WTC11 (cell line): ENCODE results near the gene SCYGR5. TPM values are rescaled to one million over a fixed set of nuclear protein-coding genes. Genes with fewer than 3 reads are reported as not detected.

Source experiments
- ATAC-seq: fragments of 200-7000 bp; cut with Tn5 transposase; 2 replicates; pipeline ENCODE4 v1.10.0; 2021; ENCODE audit warnings: mild to moderate bottlenecking, moderate library complexity
- CTCF ChIA-PET: fragments of 300-600 bp; sonication (Branson Sonifier 250); formaldehyde crosslinking; loops from one replicate; lab custom pipeline; 2021; ENCODE audit warnings: antibody characterized with exemption; lab: Charles Lee
- POLR2A ChIA-PET: fragments of 350-600 bp; sonication (Branson Sonifier 250); formaldehyde crosslinking; loops from one replicate; lab custom pipeline; 2021; ENCODE audit warnings: antibody characterized with exemption; lab: Charles Lee
- DNase-seq: peaks from one replicate; pipeline ENCODE4 v3.0.0; 2021; ENCODE audit warnings: low spot score
- H3K27ac Mint-ChIP-seq: 2 replicates; pipeline ENCODE4 v1.8.0; 2021; ENCODE audit warnings: mixed read lengths
- H3K27me3 Mint-ChIP-seq: 2 replicates; pipeline ENCODE4 v1.8.0; 2021; ENCODE audit warnings: low read depth, mild to moderate bottlenecking, moderate library complexity, mixed read lengths
- H3K36me3 Mint-ChIP-seq: 2 replicates; pipeline ENCODE4 v1.8.0; 2021; ENCODE audit warnings: mixed read lengths
- H3K4me1 Mint-ChIP-seq: 2 replicates; pipeline ENCODE4 v1.8.0; 2022; ENCODE audit warnings: mixed read lengths
- H3K4me3 Mint-ChIP-seq: 2 replicates; pipeline ENCODE4 v1.8.0; 2021; ENCODE audit warnings: mild to moderate bottlenecking, moderate library complexity, mixed read lengths
- H3K9me3 Mint-ChIP-seq: 2 replicates; pipeline ENCODE4 v1.8.0; 2021; ENCODE audit warnings: mixed read lengths
- FOXP1 ChIP-seq: sonication (generic); formaldehyde crosslinking; IDR thresholded peaks from 2 replicates; pipeline ENCODE4 v1.8.0; 2022; ENCODE audit warnings: missing genetic modification reagents, mild to moderate bottlenecking, moderate library complexity, borderline replicate concordance
- GRHL2 ChIP-seq: fragments of 250-450 bp; sonication (Bioruptor Pico); IDR thresholded peaks from 2 replicates; pipeline ENCODE4 v1.8.0; 2022; ENCODE audit warnings: mild to moderate bottlenecking, moderate library complexity; ENCODE audit not compliant: insufficient replicate concordance, severe bottlenecking
- KAT7 ChIP-seq: sonication (generic); formaldehyde crosslinking; IDR thresholded peaks from 2 replicates; pipeline ENCODE4 v1.8.1; 2023; ENCODE audit warnings: missing genetic modification reagents, mild to moderate bottlenecking, borderline replicate concordance
- NFATC4 ChIP-seq: fragments of 250-450 bp; sonication (Bioruptor Pico); IDR thresholded peaks from 2 replicates; pipeline ENCODE4 v1.9.0; 2021; ENCODE audit warnings: mild to moderate bottlenecking
- NR2C2 ChIP-seq: sonication (generic); formaldehyde crosslinking; IDR thresholded peaks from 2 replicates; pipeline ENCODE4 v1.8.0; 2022; ENCODE audit warnings: mild to moderate bottlenecking, missing genetic modification reagents
- RORB ChIP-seq: fragments of 250-450 bp; sonication (Bioruptor Pico); IDR thresholded peaks from 2 replicates; pipeline ENCODE4 v1.9.0; 2021; ENCODE audit warnings: mild to moderate bottlenecking
- ZBTB21 ChIP-seq: sonication (generic); formaldehyde crosslinking; IDR thresholded peaks from 2 replicates; pipeline ENCODE4 v1.8.1; 2023; ENCODE audit warnings: mild to moderate bottlenecking, missing genetic modification reagents, borderline replicate concordance
- ZNF396 ChIP-seq: fragments of 250-450 bp; sonication (Bioruptor Pico); IDR thresholded peaks from 2 replicates; pipeline ENCODE4 v1.8.0; 2021; ENCODE audit warnings: mild to moderate bottlenecking, moderate library complexity, borderline replicate concordance
- ZNF416 ChIP-seq: fragments of 250-450 bp; sonication (Bioruptor Pico); IDR thresholded peaks from 2 replicates; pipeline ENCODE4 v1.9.0; 2021; ENCODE audit warnings: mild to moderate bottlenecking, inconsistent platforms
- total RNA-seq: library from RNA; stranded (reverse); gene quantifications from 3 replicates; pipeline ENCODE4 v1.2.3, GENCODE V29; 2021
- TF ChIP-seq, protein P1 (sequence below): sonication (generic); formaldehyde crosslinking; IDR thresholded peaks from 2 replicates; pipeline ENCODE4 v1.8.0; 2022; ENCODE audit warnings: mild to moderate bottlenecking, missing genetic modification reagents
- TF ChIP-seq, protein P2 (sequence below): fragments of 250-450 bp; sonication (Bioruptor Pico); IDR thresholded peaks from 2 replicates; pipeline ENCODE4 v2.1.2; 2022; ENCODE audit warnings: mild to moderate bottlenecking, moderate library complexity
- TF ChIP-seq, protein P3 (sequence below): sonication (generic); formaldehyde crosslinking; IDR thresholded peaks from 2 replicates; pipeline ENCODE4 v1.8.1; 2022; ENCODE audit warnings: mild to moderate bottlenecking, moderate library complexity, missing genetic modification reagents
- TF ChIP-seq, protein P4 (sequence below): sonication (generic); formaldehyde crosslinking; IDR thresholded peaks from 2 replicates; pipeline ENCODE4 v1.8.1; 2023; ENCODE audit warnings: mild to moderate bottlenecking, missing genetic modification reagents, borderline replicate concordance
- TF ChIP-seq, protein P5 (sequence below): sonication (generic); formaldehyde crosslinking; IDR thresholded peaks from 2 replicates; pipeline ENCODE4 v1.8.1; 2023; ENCODE audit warnings: mild to moderate bottlenecking, missing genetic modification reagents
- TF ChIP-seq, protein P6 (sequence below): fragments of 250-450 bp; sonication (Bioruptor Pico); conservative IDR thresholded peaks from 2 replicates; pipeline ENCODE4 v1.9.0; 2021; ENCODE audit warnings: mild to moderate bottlenecking

SCYGR5 gene
- total RNA-seq, 1 experiment from 2014 or later = not detected

DNA sequence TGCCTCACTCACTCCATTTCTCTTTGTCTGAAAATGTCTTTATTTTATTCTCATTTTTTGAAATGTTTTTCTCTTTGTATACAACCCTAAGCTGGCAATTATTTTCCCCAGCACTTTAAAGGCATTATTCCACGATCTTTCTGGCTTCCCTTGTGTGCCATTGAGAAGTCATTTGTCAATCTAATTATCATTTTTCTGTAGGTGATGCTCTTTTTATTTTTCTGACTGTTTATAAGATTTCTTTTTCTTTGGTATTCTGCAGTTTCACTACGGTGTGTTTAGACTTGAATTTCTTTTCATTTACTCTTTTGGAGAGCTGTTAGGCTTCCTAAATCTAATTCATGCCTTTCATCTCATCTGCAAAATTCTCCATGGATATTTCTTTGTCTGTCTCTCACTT, 41.2 kb upstream of the SCYGR5 start:
- H3K36me3 Mint-ChIP-seq = no peaks in the 10 kb centered on the region
- CTCF ChIA-PET = no interaction called here
- H3K4me1 Mint-ChIP-seq = no peaks in the 10 kb centered on the region; the same call in 1 of the 2 replicates
- POLR2A ChIA-PET = no interaction called here
- ATAC-seq = no peak
- DNase-seq = no peak
- TF ChIP-seq, protein P1, sequence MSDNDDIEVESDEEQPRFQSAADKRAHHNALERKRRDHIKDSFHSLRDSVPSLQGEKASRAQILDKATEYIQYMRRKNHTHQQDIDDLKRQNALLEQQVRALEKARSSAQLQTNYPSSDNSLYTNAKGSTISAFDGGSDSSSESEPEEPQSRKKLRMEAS (CRISPR knock-in tag) = no peak
- TF ChIP-seq, protein P2, sequence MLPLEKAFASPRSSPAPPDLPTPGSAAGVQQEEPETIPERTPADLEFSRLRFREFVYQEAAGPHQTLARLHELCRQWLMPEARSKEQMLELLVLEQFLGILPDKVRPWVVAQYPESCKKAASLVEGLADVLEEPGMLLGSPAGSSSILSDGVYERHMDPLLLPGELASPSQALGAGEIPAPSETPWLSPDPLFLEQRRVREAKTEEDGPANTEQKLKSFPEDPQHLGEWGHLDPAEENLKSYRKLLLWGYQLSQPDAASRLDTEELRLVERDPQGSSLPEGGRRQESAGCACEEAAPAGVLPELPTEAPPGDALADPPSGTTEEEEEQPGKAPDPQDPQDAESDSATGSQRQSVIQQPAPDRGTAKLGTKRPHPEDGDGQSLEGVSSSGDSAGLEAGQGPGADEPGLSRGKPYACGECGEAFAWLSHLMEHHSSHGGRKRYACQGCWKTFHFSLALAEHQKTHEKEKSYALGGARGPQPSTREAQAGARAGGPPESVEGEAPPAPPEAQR (CRISPR knock-in tag) = no peak
- TF ChIP-seq, protein P3, sequence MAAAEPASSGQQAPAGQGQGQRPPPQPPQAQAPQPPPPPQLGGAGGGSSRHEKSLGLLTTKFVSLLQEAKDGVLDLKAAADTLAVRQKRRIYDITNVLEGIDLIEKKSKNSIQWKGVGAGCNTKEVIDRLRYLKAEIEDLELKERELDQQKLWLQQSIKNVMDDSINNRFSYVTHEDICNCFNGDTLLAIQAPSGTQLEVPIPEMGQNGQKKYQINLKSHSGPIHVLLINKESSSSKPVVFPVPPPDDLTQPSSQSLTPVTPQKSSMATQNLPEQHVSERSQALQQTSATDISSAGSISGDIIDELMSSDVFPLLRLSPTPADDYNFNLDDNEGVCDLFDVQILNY (CRISPR knock-in tag) = no peak
- no peak for TF ChIP-seq ZNF396
- no peaks in the 10 kb centered on the region for H3K27me3 Mint-ChIP-seq
- H3K9me3 Mint-ChIP-seq = peaks cover 6% of the 10 kb centered on the region
- no peak overlapping the region for H3K27ac Mint-ChIP-seq
- no peak overlapping the region for H3K4me3 Mint-ChIP-seq

DNA sequence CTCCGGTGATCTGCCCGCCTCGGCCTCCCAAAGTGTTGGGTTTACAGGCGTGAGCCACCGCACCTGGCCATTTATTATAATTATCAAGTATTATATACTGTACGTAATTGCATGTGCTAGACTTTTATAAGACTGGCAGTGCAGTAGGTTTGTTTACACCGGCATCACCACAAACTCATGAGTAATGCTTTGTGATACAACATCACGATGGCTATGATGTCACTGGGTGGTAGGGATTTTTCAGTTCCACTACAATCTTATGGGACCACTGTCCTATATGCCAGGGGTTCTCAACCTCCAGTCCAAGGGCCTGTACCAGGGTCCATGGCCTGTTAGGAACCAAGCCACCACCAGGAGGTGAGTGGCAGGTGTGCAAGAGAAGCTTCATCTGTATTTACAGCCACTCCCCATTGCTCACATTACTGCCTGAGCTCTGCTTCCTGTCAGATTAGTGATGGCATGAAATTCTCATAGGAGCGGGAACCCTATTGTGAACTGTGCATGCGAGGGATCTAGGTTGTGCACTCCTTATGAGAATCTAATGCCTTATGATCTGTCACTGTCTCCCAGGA, 39.9 kb upstream of the SCYGR5 start:
- ChIA-PET POLR2A (interaction anchor here (0.5 kb wide), 1 partner anchor 12 kb away, joined by 9 read pairs; no protein-coding TSS in a partner anchor), CTCF (no interaction called here)
- DNase-seq = no peak
- no peak overlapping the region for H3K27ac Mint-ChIP-seq
- TF ChIP-seq FOXP1 = no peak
- no peak for TF ChIP-seq ZBTB21 (CRISPR knock-in tag)
- no peak for TF ChIP-seq NR2C2 (CRISPR knock-in tag)
- no peak for TF ChIP-seq RORB
- TF ChIP-seq KAT7 (CRISPR knock-in tag) = no peak
- TF ChIP-seq ZNF396 = no peak
- TF ChIP-seq ZNF416 (CRISPR knock-in tag) = no peak
- TF ChIP-seq NFATC4 (CRISPR knock-in tag) = no peak
- TF ChIP-seq, protein P4, sequence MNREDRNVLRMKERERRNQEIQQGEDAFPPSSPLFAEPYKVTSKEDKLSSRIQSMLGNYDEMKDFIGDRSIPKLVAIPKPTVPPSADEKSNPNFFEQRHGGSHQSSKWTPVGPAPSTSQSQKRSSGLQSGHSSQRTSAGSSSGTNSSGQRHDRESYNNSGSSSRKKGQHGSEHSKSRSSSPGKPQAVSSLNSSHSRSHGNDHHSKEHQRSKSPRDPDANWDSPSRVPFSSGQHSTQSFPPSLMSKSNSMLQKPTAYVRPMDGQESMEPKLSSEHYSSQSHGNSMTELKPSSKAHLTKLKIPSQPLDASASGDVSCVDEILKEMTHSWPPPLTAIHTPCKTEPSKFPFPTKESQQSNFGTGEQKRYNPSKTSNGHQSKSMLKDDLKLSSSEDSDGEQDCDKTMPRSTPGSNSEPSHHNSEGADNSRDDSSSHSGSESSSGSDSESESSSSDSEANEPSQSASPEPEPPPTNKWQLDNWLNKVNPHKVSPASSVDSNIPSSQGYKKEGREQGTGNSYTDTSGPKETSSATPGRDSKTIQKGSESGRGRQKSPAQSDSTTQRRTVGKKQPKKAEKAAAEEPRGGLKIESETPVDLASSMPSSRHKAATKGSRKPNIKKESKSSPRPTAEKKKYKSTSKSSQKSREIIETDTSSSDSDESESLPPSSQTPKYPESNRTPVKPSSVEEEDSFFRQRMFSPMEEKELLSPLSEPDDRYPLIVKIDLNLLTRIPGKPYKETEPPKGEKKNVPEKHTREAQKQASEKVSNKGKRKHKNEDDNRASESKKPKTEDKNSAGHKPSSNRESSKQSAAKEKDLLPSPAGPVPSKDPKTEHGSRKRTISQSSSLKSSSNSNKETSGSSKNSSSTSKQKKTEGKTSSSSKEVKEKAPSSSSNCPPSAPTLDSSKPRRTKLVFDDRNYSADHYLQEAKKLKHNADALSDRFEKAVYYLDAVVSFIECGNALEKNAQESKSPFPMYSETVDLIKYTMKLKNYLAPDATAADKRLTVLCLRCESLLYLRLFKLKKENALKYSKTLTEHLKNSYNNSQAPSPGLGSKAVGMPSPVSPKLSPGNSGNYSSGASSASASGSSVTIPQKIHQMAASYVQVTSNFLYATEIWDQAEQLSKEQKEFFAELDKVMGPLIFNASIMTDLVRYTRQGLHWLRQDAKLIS = no peak
- TF ChIP-seq, protein P5, sequence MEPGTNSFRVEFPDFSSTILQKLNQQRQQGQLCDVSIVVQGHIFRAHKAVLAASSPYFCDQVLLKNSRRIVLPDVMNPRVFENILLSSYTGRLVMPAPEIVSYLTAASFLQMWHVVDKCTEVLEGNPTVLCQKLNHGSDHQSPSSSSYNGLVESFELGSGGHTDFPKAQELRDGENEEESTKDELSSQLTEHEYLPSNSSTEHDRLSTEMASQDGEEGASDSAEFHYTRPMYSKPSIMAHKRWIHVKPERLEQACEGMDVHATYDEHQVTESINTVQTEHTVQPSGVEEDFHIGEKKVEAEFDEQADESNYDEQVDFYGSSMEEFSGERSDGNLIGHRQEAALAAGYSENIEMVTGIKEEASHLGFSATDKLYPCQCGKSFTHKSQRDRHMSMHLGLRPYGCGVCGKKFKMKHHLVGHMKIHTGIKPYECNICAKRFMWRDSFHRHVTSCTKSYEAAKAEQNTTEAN (CRISPR knock-in tag) = no peak
- no peak for TF ChIP-seq GRHL2 (CRISPR knock-in tag)
- TF ChIP-seq, protein P6, sequence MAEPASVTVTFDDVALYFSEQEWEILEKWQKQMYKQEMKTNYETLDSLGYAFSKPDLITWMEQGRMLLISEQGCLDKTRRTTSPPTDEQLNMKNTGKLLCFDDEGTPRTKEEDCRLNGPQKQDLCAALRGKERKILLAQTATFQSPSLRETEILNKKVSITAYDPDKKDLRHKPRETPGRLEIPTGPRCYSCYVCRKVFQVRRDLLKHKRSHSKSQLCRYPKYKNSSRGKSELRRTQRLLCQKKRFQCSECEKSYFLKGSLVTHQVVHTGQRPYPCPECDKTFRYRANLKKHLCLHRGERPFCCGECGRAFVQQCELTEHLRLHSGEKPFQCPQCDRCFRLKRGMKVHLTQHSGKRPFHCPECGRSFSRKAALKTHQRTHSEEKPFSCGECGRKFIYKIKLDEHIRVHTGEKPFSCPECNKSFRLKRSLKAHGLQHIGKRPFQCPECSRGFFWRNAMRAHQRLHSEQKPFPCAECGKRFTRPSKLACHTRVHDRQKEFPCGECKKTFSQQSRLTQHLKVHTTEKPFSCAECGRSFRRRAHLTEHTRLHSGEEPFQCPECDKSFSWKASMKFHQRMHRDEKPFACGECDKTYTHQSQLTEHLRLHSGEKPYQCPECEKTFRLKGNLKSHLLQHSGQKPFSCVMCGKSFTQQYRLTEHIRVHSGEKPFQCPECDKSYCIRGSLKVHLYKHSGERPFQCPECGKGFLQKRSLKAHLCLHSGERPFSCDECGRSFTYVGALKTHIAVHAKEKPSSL (CRISPR knock-in tag) = no peak
- no peak for ATAC-seq
- H3K4me1 Mint-ChIP-seq = no peaks in the 10 kb centered on the region
- H3K36me3 Mint-ChIP-seq = no peaks in the 10 kb centered on the region
- H3K27me3 Mint-ChIP-seq = no peaks in the 10 kb centered on the region
- H3K9me3 Mint-ChIP-seq = peaks cover 3% of the 10 kb centered on the region
- H3K4me3 Mint-ChIP-seq = no peak overlapping the region
